GM21825 (cell line): ENCODE results near the gene HMCES.

ENCODE experiments used
- ATAC-seq: cut with Tn5 transposase; IDR thresholded peaks from one replicate; pipeline ENCODE4 v1.9.1; 2021; ENCODE audit warnings: mild to moderate bottlenecking, moderate library complexity; ENCODE audit not compliant: unreplicated experiment

Gene HMCES, protein sequence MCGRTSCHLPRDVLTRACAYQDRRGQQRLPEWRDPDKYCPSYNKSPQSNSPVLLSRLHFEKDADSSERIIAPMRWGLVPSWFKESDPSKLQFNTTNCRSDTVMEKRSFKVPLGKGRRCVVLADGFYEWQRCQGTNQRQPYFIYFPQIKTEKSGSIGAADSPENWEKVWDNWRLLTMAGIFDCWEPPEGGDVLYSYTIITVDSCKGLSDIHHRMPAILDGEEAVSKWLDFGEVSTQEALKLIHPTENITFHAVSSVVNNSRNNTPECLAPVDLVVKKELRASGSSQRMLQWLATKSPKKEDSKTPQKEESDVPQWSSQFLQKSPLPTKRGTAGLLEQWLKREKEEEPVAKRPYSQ

DNA sequence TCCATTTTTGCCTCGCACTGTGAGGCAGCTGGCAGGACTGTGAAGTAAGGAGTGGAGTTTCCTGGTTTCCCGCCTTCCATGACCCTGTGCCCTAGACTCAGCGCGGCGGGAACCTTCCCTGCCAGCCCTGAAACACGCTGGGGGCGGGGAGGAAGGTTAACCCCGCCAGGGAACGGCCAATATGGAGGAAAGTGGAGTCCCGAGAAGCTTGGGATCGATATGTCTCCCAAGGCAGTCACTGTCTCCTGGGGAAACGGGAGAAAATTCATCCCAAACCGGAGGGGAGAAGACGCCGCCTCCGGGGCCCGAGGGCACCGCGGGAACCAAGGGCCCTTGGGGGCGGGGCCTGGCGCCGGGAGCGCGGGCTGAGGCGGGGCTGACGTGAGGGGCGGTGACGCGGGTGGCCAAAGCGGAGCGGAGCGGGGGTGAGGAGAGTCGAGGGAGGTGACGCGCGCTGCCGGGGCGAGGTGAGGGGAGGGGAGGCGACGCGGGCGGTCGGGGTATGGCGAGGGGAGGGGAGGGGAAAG lies at the start of gene HMCES:
TSS of gene HMCES (plus strand) at position 432 of the 527 bp plus-strand sequence. CDS start 863 bp downstream, outside the sequence.
- peak; percentile 45 for ATAC-seq

DNA sequence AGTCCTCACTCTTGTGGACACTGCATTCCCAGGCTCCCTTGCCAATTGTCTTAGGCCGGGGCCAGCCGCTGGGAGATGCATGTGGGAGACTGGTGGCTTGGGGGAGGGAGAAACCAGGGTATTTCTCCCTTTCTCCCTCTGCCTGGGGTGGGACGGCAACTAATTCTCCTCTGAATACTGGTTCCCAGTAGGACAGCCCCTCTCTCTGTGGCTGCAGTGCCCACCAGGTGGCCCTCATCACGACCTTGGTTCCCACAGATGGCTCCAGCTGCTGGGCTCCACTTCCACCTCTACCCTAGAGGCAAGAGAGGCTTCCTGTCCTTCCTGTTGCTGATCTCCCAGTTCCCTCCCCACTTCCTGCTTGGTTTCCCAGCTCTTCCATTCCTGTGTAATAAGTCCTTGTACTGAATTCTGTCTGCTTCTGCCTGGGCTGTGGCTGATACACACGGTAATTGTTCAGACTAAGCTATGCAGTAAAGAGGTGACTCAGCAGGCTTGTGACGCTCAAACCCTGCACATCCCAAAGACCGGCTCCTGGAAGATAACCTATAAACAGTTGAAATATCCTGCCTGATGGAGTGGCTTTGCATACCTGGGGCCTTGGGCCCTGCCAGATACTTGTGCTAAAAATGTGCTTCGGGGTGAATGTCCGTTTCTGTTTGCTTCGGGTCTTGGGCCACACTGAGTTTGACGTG lies 49.6 kb upstream of the HMCES start:
- ATAC-seq, result no peak

DNA sequence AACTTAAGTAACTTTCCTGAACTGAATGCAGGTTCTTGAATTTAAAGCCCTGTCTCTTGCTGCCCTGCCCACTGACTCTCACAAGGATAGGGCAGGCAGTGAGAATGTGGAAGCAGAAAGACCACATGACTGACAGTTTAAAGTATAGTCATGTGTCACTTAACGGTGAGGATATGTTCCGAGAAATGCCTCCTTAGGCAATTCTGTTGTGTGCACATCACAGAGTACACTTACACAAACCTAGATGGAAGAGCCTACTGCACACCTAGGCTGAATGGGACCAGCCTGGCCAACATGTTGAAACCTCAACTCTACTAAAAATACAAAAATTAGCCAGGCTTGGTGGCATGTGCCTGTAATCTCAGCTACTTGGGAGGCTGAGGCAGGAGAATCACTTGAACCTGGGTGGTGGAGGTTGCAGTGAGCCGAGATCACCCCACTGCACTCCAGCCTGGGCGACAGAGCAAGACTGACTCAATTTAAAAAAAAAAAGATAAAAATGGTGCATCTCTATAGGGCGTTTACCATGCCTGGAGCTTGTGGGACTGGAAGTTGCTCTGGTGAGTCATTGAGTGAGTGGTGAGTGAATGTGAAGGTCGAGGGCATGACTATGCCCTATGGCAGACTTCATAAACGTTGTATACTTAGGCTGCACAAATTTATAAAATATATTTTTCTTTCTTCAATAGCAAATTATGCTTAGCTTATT lies 48.2 kb upstream of the HMCES start:
- no peak for ATAC-seq

DNA sequence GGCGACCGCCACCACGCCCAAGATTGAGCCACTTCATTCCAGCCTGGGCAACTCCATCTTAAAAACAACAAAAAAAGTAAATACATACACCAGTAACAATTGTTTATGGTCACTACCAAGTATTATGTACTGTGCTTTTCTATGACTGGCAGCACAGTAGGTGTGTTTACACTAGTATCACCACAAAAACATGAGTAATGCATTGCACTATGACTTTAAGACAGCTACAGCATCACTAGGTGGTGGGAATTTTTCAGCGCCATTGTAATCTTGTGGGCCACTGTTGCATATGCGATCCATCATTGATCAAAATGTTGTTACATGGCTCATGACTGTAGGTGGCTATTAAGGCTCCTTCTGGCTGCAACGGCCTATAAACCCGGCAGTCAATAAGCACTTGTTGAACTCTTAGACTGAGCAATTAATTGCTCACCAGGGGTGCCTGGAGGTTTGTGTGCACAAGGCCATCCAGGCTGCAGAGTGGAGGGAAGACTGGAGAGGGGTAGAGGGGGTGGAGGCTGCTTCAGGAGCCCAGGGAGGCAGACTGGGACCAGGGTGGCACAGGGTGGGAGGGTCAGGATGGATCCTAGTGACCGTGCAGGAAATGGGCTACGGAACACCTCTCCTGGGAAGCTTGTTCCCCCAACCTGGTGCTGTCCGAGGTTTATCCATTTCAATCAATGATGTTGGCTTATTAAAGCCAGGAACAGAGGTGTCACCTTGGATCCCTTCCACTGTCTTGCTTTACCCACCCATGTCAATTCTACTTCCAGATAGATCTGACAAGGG lies 47.1 kb upstream of the HMCES start:
- ATAC-seq, result no peak

DNA sequence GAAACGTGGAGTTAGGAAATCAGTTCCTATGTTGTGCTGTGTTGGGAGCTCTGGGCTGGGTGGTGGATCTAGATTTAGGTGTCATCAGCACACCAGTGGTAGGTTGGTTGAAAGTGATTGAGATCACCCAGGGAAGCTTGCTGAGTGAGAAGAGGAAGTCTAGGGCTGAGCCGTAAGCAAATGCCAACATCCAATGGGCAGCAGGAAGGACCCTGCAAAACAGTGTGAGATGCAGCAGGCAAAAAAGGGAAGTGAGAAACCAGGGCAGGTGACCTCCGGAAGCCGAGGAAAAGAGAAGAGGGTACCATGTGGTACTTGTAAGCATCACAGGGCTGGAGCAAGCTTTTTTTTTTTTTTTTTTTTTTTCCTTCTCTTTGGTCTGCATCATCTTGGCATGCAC lies 45.1 kb upstream of the HMCES start:
- peak; percentile 87 for ATAC-seq

DNA sequence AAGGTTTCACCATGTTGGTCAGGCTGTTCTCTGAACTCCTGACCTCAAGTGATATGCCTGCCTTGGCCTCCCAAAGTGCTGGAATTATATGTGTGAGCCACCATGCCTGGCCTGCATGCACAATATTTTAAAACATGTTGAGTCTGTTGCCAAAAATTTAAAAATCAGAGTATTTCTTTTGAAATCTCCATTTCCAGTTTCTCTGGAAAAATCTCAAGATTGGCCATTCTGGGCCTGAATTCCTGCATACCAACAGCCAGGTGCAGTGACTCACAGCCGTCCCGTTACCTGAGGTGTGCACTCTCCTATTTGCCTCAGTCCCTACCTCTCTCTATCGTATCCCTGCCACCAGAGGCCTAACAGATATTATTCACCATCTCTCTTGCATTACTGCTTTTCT lies 44.2 kb upstream of the HMCES start:
- ATAC-seq, result no peak

DNA sequence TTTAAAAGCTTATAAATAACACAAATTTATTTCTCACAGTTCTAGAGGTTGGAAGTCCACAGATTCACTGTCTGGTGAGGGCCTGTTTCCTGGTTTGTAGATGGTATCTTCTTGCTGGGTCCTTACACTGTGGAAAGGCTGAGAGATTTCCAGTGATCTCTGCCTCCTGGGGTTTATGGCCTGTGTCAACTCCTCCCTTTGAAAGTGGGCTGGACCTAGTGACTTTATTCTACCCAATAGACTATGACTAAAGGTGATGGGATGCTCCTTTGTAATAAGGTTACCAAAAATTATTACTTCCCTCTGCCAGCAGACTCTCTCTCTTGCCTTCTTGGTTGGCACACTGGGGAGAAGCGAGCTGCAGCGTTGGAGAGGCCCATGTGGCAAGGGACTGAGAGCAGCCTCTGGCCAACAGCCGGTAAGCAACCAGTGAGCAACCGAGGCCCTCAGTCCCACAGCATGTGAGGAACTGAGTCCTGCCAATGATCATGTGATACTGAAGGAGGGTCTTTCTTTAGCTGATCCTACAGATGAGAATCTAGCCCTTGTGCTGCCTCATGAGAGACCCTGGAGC lies 43.2 kb upstream of the HMCES start:
- no peak for ATAC-seq

DNA sequence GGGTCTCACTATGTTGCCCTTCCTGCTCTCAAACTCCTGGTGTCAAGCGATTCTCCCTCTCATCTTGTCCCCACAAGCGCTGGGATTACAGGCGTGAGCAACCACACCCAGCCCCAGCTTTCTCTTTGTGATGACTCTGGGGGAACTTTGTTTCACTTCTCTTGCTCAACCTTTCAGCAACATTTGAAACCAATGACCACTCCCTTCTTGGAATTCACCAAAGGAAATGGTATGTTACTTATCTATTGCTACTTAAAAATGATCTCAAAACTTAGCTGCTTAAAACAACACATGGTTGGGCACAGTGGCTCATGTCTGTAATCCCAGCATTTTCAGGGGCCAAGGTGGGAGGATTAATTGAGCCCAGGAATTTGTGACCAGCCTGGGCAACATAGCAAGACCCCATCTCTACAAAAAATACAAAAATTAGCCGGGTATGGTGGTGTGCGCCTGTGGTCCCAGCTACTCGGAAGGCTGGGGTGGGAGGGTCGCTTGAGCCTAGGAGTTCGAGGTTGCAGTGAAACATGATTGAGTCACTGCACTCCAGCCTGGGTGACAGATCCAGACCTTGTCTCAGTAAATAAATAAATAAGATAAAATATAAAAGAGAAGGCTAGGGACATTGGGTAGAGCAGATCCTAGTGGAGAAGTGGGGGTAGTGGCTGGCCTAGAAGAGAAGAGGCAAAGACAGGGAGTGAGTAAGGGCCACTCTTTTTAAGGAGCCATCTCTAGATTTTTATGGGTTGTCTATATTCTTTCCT lies 39.5 kb upstream of the HMCES start:
- no peak for ATAC-seq

DNA sequence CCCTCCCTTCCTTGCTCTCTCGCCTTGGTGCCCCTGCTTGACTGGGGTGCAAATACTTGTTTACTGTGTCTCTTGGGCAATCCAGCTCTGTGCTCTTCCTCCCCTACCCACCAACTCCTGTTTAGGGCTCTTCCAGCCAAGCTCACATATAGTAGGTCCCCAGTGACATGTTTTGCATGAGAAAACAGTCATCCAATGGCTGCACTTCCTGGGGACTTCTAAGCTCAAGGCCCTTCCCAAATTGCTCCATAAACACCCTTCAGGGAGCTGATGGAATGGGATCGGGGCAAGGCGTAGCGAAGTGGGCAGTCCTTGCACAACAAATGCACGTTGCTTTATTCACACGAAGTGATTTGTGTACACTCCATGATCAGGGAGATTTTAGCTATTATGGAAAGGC lies 38.7 kb upstream of the HMCES start:
- no peak for ATAC-seq

DNA sequence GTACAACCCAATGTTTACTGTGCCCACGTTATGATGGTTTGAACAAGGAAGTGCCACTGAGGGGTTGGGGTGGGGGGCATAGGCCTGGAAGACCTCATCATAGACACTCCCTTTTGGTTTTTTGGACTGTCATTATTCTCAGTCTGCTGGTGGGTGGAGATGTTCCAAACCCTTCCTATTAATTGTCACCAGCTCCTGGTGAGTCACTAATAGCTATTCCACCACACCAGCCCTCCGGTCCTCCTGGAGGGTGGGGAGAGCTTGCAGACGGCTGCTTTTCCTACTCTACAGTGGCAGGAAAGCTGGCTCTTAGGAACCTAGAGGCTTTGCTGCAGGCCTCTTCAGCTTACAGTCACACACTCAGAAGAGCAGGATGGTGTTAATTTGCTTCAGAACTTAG lies 38.2 kb upstream of the HMCES start:
- no peak for ATAC-seq

DNA sequence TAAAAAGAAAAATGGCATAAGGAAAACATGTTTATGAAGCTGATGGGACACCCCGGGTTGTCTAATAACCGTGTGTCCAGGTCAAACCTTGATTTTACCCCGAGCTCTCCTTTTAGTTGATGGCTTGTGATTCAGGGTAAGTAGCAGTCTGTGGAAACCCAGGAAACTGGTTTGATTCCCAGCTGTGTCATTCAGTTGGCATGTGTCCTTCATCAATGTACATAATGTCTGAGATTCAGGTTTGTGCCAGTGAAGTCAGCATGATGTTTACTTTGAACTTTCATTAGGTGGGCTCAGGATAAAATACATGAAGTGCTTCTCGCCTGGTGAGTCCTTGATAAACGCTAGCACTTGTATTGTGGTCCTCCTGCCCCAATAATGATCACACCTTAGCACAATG lies 33.5 kb upstream of the HMCES start:
- ATAC-seq, result no peak

DNA sequence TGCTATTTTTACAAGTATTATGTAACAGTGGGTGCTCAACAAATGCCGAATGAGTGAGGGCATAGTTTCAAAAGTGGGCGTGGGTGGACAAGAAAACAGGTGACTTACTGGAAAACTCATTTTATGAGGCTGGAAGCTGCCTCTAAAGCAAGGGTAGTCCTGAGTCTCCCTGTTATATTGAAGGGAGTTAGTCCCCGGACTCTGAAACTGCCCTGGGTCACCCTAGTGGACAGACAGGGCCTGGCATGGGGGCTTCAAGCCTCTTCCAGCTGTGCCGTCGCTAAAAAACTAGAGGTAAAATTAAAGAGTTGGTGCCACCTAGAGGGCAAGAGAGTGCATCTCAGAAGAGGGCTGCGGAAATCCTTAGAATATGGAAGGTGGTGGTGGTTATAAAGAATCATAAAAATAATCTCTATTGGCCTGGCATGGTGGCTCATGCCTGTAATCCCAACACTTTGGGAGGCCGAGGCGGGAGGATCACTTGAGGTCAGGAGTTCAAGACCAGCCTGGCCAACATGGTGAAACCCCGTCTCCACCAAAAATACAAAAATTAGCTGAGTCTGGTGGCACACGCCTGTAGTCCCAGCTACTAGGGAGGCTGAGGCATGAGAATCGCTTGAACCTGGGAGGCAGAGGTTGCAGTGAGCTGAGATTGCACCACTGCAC lies 32.9 kb upstream of the HMCES start:
- peak; percentile 58 for ATAC-seq

DNA sequence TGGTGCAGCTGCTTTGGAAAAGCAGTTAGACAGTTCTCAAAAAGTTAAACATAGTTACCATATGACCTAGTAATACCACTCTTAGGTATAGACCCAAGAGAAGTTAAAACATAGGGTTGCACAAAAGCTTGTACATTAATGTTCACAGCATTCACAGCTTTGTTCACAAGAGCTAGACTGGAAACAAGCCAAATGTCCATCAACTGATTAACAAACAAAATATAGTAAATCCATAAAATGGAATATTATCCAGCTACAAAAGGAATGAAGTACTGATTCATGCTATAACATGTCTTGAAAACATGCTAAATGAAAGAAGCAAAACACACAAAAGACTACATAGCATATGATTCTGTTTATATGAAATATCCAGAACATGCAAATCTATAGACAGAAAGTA lies 32.0 kb upstream of the HMCES start:
- ATAC-seq, result no peak

DNA sequence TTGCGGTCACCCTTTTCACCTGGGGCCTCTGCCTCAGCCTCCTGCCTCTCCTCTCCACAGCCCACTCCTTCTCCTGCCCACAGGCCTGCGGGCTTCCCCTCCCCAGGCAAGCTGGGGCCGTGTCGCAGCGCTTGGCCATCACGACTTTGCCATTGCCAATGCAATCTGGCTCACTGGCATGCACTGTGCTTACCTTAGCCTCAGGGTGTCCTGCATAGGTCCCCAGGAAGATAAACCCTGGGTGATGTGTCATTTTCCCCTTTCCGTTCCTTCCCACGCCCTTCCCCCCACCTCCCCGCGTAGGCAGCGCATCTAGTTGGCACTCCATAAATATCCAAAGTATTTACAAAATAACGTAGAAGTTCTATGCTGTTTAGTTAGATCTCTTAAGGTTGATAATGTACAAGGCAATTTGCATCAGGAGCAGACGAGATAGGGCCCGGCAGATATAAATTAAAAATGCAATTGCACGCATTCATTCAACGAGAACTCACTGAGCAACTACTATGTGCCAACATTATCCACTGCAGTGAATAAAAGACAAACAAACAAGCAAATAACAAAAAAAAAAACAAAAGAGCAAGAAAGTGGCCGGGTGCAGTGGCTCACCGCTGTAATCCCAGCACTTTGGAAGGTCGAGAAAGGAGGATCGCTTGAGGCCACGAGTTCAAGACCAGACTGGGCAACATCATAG lies 30.2 kb upstream of the HMCES start:
- no peak for ATAC-seq

DNA sequence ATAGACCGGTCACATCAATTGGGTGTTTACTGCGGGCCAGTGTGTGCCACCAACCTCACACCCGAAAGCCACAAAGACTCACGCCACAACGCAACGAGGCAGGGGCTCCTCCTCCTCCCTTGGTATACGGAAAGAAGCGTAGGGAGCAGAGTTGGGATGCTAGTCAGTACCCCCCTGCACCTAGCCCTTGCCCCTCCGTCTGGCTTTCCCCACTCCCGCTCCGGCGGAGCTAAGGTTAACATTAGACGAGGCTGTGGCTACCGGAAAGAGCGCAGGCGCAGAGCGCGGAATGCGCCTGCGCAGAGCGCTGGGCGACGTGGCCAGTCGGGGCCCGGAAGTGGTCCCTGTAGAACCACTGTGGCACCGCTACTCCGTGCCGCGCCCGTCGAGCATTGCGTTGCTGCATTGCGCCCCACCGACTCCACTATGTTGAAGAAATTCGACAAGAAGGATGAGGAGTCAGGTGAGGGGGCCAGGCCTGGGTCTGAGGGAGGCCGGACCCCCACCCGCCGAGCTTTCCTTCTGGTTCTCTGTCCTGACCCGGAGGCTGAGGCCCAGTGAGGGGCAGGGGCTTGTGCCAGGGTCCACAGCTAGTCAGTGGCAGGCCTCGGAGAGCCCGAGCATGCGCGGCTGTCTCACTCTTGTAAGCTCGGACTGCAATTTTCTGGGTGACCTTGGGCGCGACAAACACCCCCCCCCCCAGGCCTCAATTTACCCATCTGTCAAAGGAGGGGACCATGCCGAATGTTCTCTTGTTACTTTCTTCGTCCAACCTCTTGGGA lies 29.2 kb upstream of the HMCES start, which contains the start of gene COPG1:
TSS of gene COPG1 (plus strand) at position 323 of the 782 bp plus-strand sequence. CDS start at position 427, 104 bp downstream.
- ATAC-seq, result peak; percentile 70

DNA sequence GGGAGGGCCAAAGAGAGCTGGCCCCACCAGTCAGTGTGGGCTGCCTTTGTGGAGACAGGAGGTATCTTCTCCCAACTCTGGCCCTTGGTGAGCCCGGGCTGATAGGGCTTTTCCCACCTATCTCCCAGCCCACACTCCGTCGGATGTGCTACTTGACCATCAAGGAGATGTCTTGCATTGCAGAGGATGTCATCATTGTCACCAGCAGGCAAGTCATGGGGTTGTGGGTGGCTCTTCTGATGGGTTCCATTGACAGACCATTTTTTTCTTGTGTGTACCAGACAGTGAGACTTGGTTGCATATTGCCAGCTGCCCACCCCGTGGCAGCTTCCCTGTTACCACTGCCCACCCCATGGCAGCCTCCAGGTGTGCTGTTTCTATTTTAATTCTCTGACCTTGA lies 25.9 kb upstream of the HMCES start:
- ATAC-seq, result no peak

DNA sequence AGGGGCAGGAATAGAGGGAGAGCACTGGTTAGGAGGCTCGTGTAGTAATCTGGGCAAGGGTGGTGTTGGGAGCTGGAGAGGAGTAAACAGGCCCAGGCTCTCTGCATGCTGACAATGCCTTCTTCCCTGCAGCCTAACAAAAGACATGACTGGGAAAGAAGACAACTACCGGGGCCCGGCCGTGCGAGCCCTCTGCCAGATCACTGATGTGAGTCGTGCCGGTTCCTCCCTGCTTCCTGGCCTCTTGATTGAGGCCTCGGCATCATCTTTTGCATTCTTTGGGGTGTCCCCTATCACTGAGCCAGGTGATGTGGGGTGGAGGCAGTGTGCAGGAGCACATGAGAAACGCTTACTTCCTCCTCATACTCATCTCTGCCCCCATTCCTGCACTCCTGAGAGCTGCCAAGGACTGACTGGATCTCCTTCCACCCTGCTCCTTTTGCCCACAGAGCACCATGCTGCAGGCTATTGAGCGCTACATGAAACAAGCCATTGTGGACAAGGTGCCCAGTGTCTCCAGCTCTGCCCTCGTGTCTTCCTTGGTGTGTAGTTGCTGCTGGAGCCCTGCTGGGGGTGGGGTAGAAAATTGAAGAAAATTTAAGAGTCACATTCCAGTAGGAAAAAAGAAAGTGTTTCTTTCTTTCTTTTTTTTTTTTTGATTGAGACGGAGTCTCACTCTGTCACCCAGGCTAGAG lies 24.0 kb upstream of the HMCES start:
- ATAC-seq, result no peak
